ENCODE data around the gene C2orf68. TPM values are rescaled to one million over a fixed set of nuclear protein-coding genes. Genes with fewer than 3 reads are reported as not detected.

C2orf68 gene
- polyA plus RNA-seq, 4 donors = 55.2 to 83.3 (median 69.6) TPM

Other genes with a start within 250 kb of the C2orf68 start
- 100 to 1,000 TPM in 3 of 4 donors, 10 to 100 TPM in 1; 94.7 to 144 (median 133) TPM for gene CAPG, start 201.7 kb downstream of the C2orf68 start, polyA plus RNA-seq (ENCODE audit: insufficient read length in 4 of 4)
- 1 to 10 TPM in 2 of 4 donors, under 1 TPM in 2; 0.56 to 1.4 (median 0.95) TPM for gene SH2D6, start 193.4 kb downstream of the C2orf68 start, polyA plus RNA-seq (ENCODE audit: insufficient read length in 4 of 4)
- 100 to 1,000 TPM; 277 to 434 (median 344) TPM for gene MAT2A, start 72.9 kb downstream of the C2orf68 start, polyA plus RNA-seq (ENCODE audit: insufficient read length in 4 of 4)
- 10 to 100 TPM; 42.1 to 48.1 (median 43.3) TPM for gene GGCX, start 50.6 kb downstream of the C2orf68 start, polyA plus RNA-seq (ENCODE audit: insufficient read length in 4 of 4)
- gene VAMP8, start 34.5 kb downstream of the C2orf68 start, polyA plus RNA-seq (ENCODE audit: insufficient read length in 4 of 4) = 10 to 100 TPM; 86.5 to 99.5 (median 91.1) TPM
- 10 to 100 TPM; 37.1 to 54.2 (median 45.7) TPM for gene VAMP5, start 27.6 kb downstream of the C2orf68 start, polyA plus RNA-seq (ENCODE audit: insufficient read length in 4 of 4)
- gene RNF181, start 16.3 kb downstream of the C2orf68 start, polyA plus RNA-seq (ENCODE audit: insufficient read length in 4 of 4) = 100 to 1,000 TPM; 127 to 154 (median 143) TPM
- gene TMEM150A, start 9.4 kb downstream of the C2orf68 start, polyA plus RNA-seq (ENCODE audit: insufficient read length in 4 of 4) = 10 to 100 TPM; 33.7 to 43.0 (median 36.7) TPM
- 10 to 100 TPM; 61.8 to 72.5 (median 67.4) TPM for gene USP39, start 4.1 kb upstream of the C2orf68 start, polyA plus RNA-seq (ENCODE audit: insufficient read length in 4 of 4)
- under 1 TPM; 0.09 to 0.61 (median 0.14) TPM for gene SFTPB, start 56.1 kb upstream of the C2orf68 start, polyA plus RNA-seq (ENCODE audit: insufficient read length in 4 of 4)
- under 1 TPM; 0.18 to 0.74 (median 0.61) TPM for gene GNLY, start 82.3 kb upstream of the C2orf68 start, polyA plus RNA-seq (ENCODE audit: insufficient read length in 4 of 4)
- 10 to 100 TPM; 14.2 to 18.6 (median 16.7) TPM for gene ATOH8, start 141.9 kb upstream of the C2orf68 start, polyA plus RNA-seq (ENCODE audit: insufficient read length in 4 of 4)